ENCODE measurements around the gene SFMBT1. TPM values are rescaled to one million over a fixed set of nuclear protein-coding genes. Genes with fewer than 3 reads are reported as not detected.

Gene SFMBT1
- total and polyA plus RNA-seq, 2 experiments from 2014 or later, result 5.3 to 24.0 TPM

DNA sequence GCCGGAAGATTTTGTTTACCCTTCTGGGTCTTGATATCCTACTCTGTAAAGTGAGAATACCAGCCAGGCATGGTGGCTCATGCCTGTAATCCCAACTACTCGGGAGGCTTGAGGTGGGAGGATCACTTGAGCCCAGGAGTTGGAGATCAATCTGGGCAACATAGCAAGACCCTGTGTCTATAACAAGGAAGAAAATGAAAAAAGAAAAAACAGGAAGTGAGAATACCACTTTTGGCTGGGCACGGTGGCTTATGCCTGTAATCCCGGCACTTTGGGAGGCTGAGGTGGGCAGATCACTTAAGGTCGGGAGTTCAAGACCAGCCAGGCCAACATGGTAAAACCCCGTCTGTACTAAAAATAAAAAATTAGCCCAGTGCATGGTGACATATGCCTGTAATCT, 36.9 kb downstream of the SFMBT1 start:
- Histone ChIP-seq H3F3A (replicated peaks; ENCODE audit: low read depth) (no peaks in the 10 kb centered on the region), H3K27me3 (ENCODE audit: insufficient read depth) (no peaks in the 10 kb centered on the region), H4K20me1 (replicated peaks; ENCODE audit: insufficient read depth) (no peaks in the 10 kb centered on the region), H3K4me1 (ENCODE audit: insufficient read depth) (peaks cover 15% of the 10 kb centered on the region), H3K27ac (ENCODE audit: low read depth) (no peak overlapping the region), H3K4me2 (no peak overlapping the region), H3K79me2 (replicated peaks; ENCODE audit: insufficient read depth) (peaks cover 27% of the 10 kb centered on the region), H3K36me3 (ENCODE audit: insufficient read depth) (no peaks in the 10 kb centered on the region), H3K4me3 (no peak overlapping the region), H2AFZ (no peak overlapping the region), H3K9me2 (ENCODE audit: insufficient read depth) (no peaks in the 10 kb centered on the region)
- Mint-ChIP-seq H3K27ac (no peak overlapping the region), H3K27me3 (ENCODE audit: insufficient read depth, low read depth, poor library complexity) (peaks cover 3% of the 10 kb centered on the region), H3K36me3 (ENCODE audit: low read depth) (no peaks in the 10 kb centered on the region), H3K4me3 (no peak overlapping the region), H3K4me1 (peaks cover 25% of the 10 kb centered on the region), H3K9me3 (no peaks in the 10 kb centered on the region)
- ATAC-seq (no peak), DNase-seq (ENCODE audit: low spot score) (no peak)
- TF ChIP-seq EZH2phosphoT487 (IDR thresholded peaks at IDR 0.05; ENCODE audit: unreplicated experiment), result no peak

DNA sequence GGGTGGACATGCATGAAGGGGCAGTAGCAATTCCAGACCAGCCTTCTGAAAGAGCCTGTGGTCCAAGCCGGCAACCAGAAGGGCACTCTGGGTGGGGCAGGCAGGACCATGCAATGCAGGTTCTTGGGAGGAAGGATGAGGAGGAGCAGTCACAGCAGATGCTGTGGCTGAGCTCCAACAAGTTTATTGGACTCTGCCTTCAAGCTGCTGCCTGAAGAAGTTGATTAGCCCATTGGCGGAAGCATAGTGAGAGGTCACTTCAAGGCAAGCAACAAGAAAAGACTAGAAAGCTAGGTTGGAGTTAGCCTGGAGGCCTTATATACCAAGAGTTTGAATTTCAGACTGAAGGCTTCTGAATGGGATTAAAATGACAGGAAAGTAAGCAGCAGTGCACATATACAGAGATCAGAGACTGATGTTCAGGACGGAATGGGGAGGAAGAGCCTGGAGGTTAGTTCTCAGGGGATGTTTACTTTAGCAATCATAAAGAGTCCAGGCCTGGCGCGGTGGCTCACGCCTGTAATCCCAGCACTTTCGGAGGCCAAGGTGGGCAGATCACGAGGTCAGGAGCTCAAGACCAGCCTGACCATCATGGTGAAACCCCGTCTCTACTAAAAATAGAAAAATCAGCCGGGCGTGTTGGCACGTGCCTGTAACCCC, 39.9 kb downstream of the SFMBT1 start:
- Histone ChIP-seq H3K36me3 (ENCODE audit: insufficient read depth) (no peaks in the 10 kb centered on the region), H3K4me3 (no peak overlapping the region), H4K20me1 (replicated peaks; ENCODE audit: insufficient read depth) (no peaks in the 10 kb centered on the region), H3F3A (replicated peaks; ENCODE audit: low read depth) (no peaks in the 10 kb centered on the region), H3K9me2 (ENCODE audit: insufficient read depth) (no peaks in the 10 kb centered on the region), H2AFZ (no peak overlapping the region), H3K4me2 (no peak overlapping the region), H3K27ac (ENCODE audit: low read depth) (no peak overlapping the region), H3K79me2 (replicated peaks; ENCODE audit: insufficient read depth) (peaks cover 24% of the 10 kb centered on the region), H3K27me3 (ENCODE audit: insufficient read depth) (no peaks in the 10 kb centered on the region), H3K4me1 (ENCODE audit: insufficient read depth) (peaks cover 15% of the 10 kb centered on the region)
- Mint-ChIP-seq H3K27me3 (ENCODE audit: insufficient read depth, low read depth, poor library complexity) (peaks cover 3% of the 10 kb centered on the region), H3K27ac (no peak overlapping the region), H3K36me3 (ENCODE audit: low read depth) (no peaks in the 10 kb centered on the region), H3K9me3 (no peaks in the 10 kb centered on the region), H3K4me1 (peaks cover 15% of the 10 kb centered on the region), H3K4me3 (no peak overlapping the region)
- ATAC-seq (no peak), DNase-seq (ENCODE audit: low spot score) (no peak)
- no peak for TF ChIP-seq CREB1 (CRISPR knock-in tag; IDR thresholded peaks at IDR 0.05; ENCODE audit: low read depth)
- no peak for TF ChIP-seq REST (IDR thresholded peaks at IDR 0.05; ENCODE audit: unreplicated experiment)
- no peak for TF ChIP-seq ETS1 (IDR thresholded peaks at IDR 0.05)
- TF ChIP-seq EZH2phosphoT487 (IDR thresholded peaks at IDR 0.05; ENCODE audit: unreplicated experiment), result no peak

DNA sequence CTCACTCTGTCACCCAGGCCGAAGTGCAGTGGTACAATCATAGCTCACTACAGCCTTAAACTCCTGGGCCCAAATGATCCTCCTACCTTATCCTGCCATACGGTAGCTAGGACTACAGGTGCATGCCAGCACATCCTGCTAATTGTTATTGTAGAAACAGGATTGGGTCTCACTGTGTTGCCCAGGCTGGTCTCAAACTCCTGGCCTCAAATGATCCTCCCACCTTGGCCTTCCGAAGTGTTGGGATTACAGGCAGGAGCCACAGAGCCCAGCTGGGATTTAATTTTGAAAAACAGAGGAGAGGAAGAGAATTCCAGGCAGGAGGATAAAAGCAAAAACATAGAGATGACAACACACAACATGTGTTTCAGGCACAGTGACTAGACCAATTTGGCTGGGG, 40.5 kb downstream of the SFMBT1 start:
- peaks cover 3% of the 10 kb centered on the region for H3K27me3 Mint-ChIP-seq (ENCODE audit: insufficient read depth, low read depth, poor library complexity)
- H3F3A ChIP-seq (replicated peaks; ENCODE audit: low read depth), result no peaks in the 10 kb centered on the region
- no peak overlapping the region for H3K27ac Mint-ChIP-seq
- peaks cover 24% of the 10 kb centered on the region for H3K79me2 ChIP-seq (replicated peaks; ENCODE audit: insufficient read depth)
- H3K27ac ChIP-seq (ENCODE audit: low read depth), result no peak overlapping the region
- H3K27me3 ChIP-seq (ENCODE audit: insufficient read depth), result no peaks in the 10 kb centered on the region
- peaks cover 9% of the 10 kb centered on the region for H3K4me1 ChIP-seq (ENCODE audit: insufficient read depth)
- H3K4me1 Mint-ChIP-seq, result peaks cover 11% of the 10 kb centered on the region
- H3K4me3 Mint-ChIP-seq, result no peak overlapping the region
- no peak overlapping the region for H2AFZ ChIP-seq
- H3K9me3 Mint-ChIP-seq, result no peaks in the 10 kb centered on the region
- no peak overlapping the region for H3K4me2 ChIP-seq
- no peak for DNase-seq (ENCODE audit: low spot score)
- H4K20me1 ChIP-seq (replicated peaks; ENCODE audit: insufficient read depth), result no peaks in the 10 kb centered on the region
- no peaks in the 10 kb centered on the region for H3K36me3 Mint-ChIP-seq (ENCODE audit: low read depth)
- no peak overlapping the region for H3K4me3 ChIP-seq
- no peaks in the 10 kb centered on the region for H3K36me3 ChIP-seq (ENCODE audit: insufficient read depth)
- ATAC-seq, result no peak
- no peaks in the 10 kb centered on the region for H3K9me2 ChIP-seq (ENCODE audit: insufficient read depth)
- TF ChIP-seq ZNF114 (CRISPR knock-in tag; IDR thresholded peaks at IDR 0.05) (no peak), JUNB (IDR thresholded peaks at IDR 0.05; ENCODE audit: unreplicated experiment) (no peak), STAT1 (IDR thresholded peaks at IDR 0.05; ENCODE audit: unreplicated experiment) (no peak), EZH2 (IDR thresholded peaks at IDR 0.05; ENCODE audit: low read depth, unreplicated experiment) (no peak), ETS1 (IDR thresholded peaks at IDR 0.05) (no peak), CREB1 (CRISPR knock-in tag; IDR thresholded peaks at IDR 0.05; ENCODE audit: low read depth) (no peak), EZH2phosphoT487 (IDR thresholded peaks at IDR 0.05; ENCODE audit: unreplicated experiment) (no peak)
- TF ChIP-seq, protein P1, sequence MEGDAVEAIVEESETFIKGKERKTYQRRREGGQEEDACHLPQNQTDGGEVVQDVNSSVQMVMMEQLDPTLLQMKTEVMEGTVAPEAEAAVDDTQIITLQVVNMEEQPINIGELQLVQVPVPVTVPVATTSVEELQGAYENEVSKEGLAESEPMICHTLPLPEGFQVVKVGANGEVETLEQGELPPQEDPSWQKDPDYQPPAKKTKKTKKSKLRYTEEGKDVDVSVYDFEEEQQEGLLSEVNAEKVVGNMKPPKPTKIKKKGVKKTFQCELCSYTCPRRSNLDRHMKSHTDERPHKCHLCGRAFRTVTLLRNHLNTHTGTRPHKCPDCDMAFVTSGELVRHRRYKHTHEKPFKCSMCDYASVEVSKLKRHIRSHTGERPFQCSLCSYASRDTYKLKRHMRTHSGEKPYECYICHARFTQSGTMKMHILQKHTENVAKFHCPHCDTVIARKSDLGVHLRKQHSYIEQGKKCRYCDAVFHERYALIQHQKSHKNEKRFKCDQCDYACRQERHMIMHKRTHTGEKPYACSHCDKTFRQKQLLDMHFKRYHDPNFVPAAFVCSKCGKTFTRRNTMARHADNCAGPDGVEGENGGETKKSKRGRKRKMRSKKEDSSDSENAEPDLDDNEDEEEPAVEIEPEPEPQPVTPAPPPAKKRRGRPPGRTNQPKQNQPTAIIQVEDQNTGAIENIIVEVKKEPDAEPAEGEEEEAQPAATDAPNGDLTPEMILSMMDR (conservative IDR thresholded peaks at IDR 0.05; ENCODE audit: low read depth in 2 of 2), result no peak

All from GM23338 (cell line).